ENCODE measurements around the gene NAPB. TPM values are rescaled to one million over a fixed set of nuclear protein-coding genes. Genes with fewer than 3 reads are reported as not detected.

NAPB gene
- total RNA-seq, 1 experiment from 2014 or later: 4.6 TPM

- CTCF ChIA-PET: no interaction called here
- Mint-ChIP-seq H3K4me1 (ENCODE audit: low read depth, unreplicated experiment) (no peaks in the 10 kb centered on the region), H3K9me3 (ENCODE audit: low read depth, unreplicated experiment) (no peaks in the 10 kb centered on the region), H3K27me3 (ENCODE audit: unreplicated experiment) (no peaks in the 10 kb centered on the region), H3K36me3 (ENCODE audit: insufficient read depth, unreplicated experiment) (peaks cover 20% of the 10 kb centered on the region), H3K4me3 (ENCODE audit: low read depth, unreplicated experiment) (no peak overlapping the region), H3K27ac (ENCODE audit: unreplicated experiment) (no peak overlapping the region)
- intact Hi-C loops (cut with micrococcal nuclease; ENCODE audit: unreplicated experiment): loop anchor here (10.0 kb wide), 1 partner anchor 653 kb away; no protein-coding TSS in a partner anchor
- no TSS peak for BruUV-seq (replicated peaks)
- DNase-seq: no peak
- no peak for TF ChIP-seq CTCF (IDR thresholded peaks at IDR 0.05; ENCODE audit: unreplicated experiment)
Measured at GRCh38 chr20:23347791-23348190, 73.5 kb downstream of the NAPB start.

- Mint-ChIP-seq H3K4me3 (ENCODE audit: low read depth, unreplicated experiment) (no peak overlapping the region), H3K4me1 (ENCODE audit: low read depth, unreplicated experiment) (no peaks in the 10 kb centered on the region), H3K36me3 (ENCODE audit: insufficient read depth, unreplicated experiment) (peaks cover 13% of the 10 kb centered on the region), H3K9me3 (ENCODE audit: low read depth, unreplicated experiment) (no peaks in the 10 kb centered on the region), H3K27ac (ENCODE audit: unreplicated experiment) (no peak overlapping the region), H3K27me3 (ENCODE audit: unreplicated experiment) (peaks cover 11% of the 10 kb centered on the region)
- CTCF ChIA-PET: no interaction called here
- BruUV-seq (replicated peaks): no TSS peak
- no peak for DNase-seq
- intact Hi-C loops (cut with micrococcal nuclease; ENCODE audit: unreplicated experiment): loop anchor here (10.0 kb wide), 1 partner anchor 651 kb away; no protein-coding TSS in a partner anchor
- TF ChIP-seq CTCF (IDR thresholded peaks at IDR 0.05; ENCODE audit: unreplicated experiment): no peak
Measured at GRCh38 chr20:23346002-23346401, 75.3 kb downstream of the NAPB start.

- peaks cover 11% of the 10 kb centered on the region for H3K27me3 Mint-ChIP-seq (ENCODE audit: unreplicated experiment)
- TF ChIP-seq CTCF (IDR thresholded peaks at IDR 0.05; ENCODE audit: unreplicated experiment): no peak
- H3K9me3 Mint-ChIP-seq (ENCODE audit: low read depth, unreplicated experiment): no peaks in the 10 kb centered on the region
- CTCF ChIA-PET: no interaction called here
- intact Hi-C loops (cut with micrococcal nuclease; ENCODE audit: unreplicated experiment): loop anchor here (10.0 kb wide), 1 partner anchor 650 kb away; no protein-coding TSS in a partner anchor
- H3K36me3 Mint-ChIP-seq (ENCODE audit: insufficient read depth, unreplicated experiment): no peaks in the 10 kb centered on the region
- DNase-seq: no peak
- BruUV-seq (replicated peaks): no TSS peak
- no peak overlapping the region for H3K27ac Mint-ChIP-seq (ENCODE audit: unreplicated experiment)
- H3K4me1 Mint-ChIP-seq (ENCODE audit: low read depth, unreplicated experiment): no peaks in the 10 kb centered on the region
- H3K4me3 Mint-ChIP-seq (ENCODE audit: low read depth, unreplicated experiment): no peak overlapping the region
Measured at GRCh38 chr20:23344336-23344735, 77.0 kb downstream of the NAPB start.

GRCh38 chr20:23343590-23343989, 77.7 kb downstream of the NAPB start:
- Mint-ChIP-seq H3K9me3 (ENCODE audit: low read depth, unreplicated experiment) (no peaks in the 10 kb centered on the region), H3K4me3 (ENCODE audit: low read depth, unreplicated experiment) (no peak overlapping the region), H3K27me3 (ENCODE audit: unreplicated experiment) (peaks cover 11% of the 10 kb centered on the region), H3K4me1 (ENCODE audit: low read depth, unreplicated experiment) (no peaks in the 10 kb centered on the region), H3K27ac (ENCODE audit: unreplicated experiment) (no peak overlapping the region), H3K36me3 (ENCODE audit: insufficient read depth, unreplicated experiment) (no peaks in the 10 kb centered on the region)
- BruUV-seq (replicated peaks): no TSS peak
- intact Hi-C loops (cut with micrococcal nuclease; ENCODE audit: unreplicated experiment): loop anchor here (10.0 kb wide), 1 partner anchor 649 kb away; no protein-coding TSS in a partner anchor
- TF ChIP-seq CTCF (IDR thresholded peaks at IDR 0.05; ENCODE audit: unreplicated experiment): no peak
- DNase-seq: no peak
- CTCF ChIA-PET: no interaction called here
